ENCODE measurements around the gene RNPS1. TPM values are rescaled to one million over a fixed set of nuclear protein-coding genes. Genes with fewer than 3 reads are reported as not detected.

RNPS1 gene
- total and polyA plus RNA-seq, 9 of the 15 experiments (the other 6 are each of a cell fraction or from before 2014, with no cell fraction given), result 44.9 to 338 (median 202) TPM

GRCh38 chr16:2228161-2228824 is 39.6 kb downstream of the RNPS1 start:
- no peak for FAIRE-seq
- ATAC-seq, result no peak
- H3K27ac ChIP-seq (ENCODE audit: extremely low read depth, low read depth, low read length), result no peak overlapping the region
- no peaks in the 10 kb centered on the region for H3K9me3 ChIP-seq (replicated peaks; ENCODE audit: control insufficient read depth, insufficient read depth, low read depth, low read length)
- peaks cover 11% of the 10 kb centered on the region for H4K20me1 ChIP-seq (replicated peaks; ENCODE audit: control insufficient read depth, insufficient read depth, low read length)
- BruUV-seq (replicated peaks), result no TSS peak
- TF ChIP-seq RBFOX2 (IDR thresholded peaks at IDR 0.05; ENCODE audit: low read depth, low read length), result peak; percentile 56
- no peak for TF ChIP-seq SMAD1 (IDR thresholded peaks at IDR 0.05; ENCODE audit: low read depth, low read length, partially characterized antibody)
- peaks cover 81% of the 10 kb centered on the region; the same call in 1 of the 3 replicates for H3K36me3 ChIP-seq (ENCODE audit: control insufficient read depth, insufficient read depth, low read length)
- peaks cover 53% of the 10 kb centered on the region for H3K79me2 ChIP-seq (ENCODE audit: control insufficient read depth, insufficient read depth, low read length)
- intact Hi-C loops (cut with micrococcal nuclease), result no loop called here
- no peak overlapping the region for H2AFZ ChIP-seq (ENCODE audit: low read depth, low read length)
- H3K4me3 ChIP-seq, result no peak overlapping the region
- no peaks in the 10 kb centered on the region for H3K27me3 ChIP-seq (ENCODE audit: control insufficient read depth in 2 of 2, insufficient read depth in 2 of 2, low read length in 2 of 2)
- in situ Hi-C loops (cut with MboI), result no loop called here
- H3K9ac ChIP-seq (ENCODE audit: insufficient read depth in 1 of 2, low read depth in 2 of 2, low read length in 2 of 2), result peak overlapping the region in 1 of 2 experiments; percentile 40; a peak in 1 of 4 replicates
- H3K4me1 ChIP-seq (replicated peaks in 1 of 2; ENCODE audit: control insufficient read depth in 2 of 2, insufficient read depth in 2 of 2, low read length in 2 of 2), result peaks cover 6 to 61% of the 10 kb centered on the region in 2 experiments; a peak in 3 of 5 replicates
- no peaks in the 10 kb centered on the region for H3K9me1 ChIP-seq (ENCODE audit: control insufficient read depth, insufficient read depth, low read length)
- no peak overlapping the region for H3K4me2 ChIP-seq (ENCODE audit: insufficient read depth, low read length)
- ChIA-PET CTCF (ENCODE audit: low intra/inter-chr PET ratio) (no interaction called here), POLR2A (interaction anchor here (1.4 to 3.5 kb wide), 2 partner anchors 13 to 19 kb away, joined by 3 to 12 read pairs; partner anchors contain the start of gene PGP)
- DNase-seq (ENCODE audit: extremely low read depth in 1 of 4, low spot score in 3 of 4), result no peak
- 89% methylated on average over 17 of the region's 25 CpGs for WGBS (ENCODE audit: insufficient coverage, low coverage, missing lambda C conversion rate)

GRCh38 chr16:2226918-2227317 is 41.0 kb downstream of the RNPS1 start:
- no peak overlapping the region for H2AFZ ChIP-seq (ENCODE audit: low read depth, low read length)
- intact Hi-C loops (cut with micrococcal nuclease) (no loop called here), in situ Hi-C loops (cut with MboI) (no loop called here)
- H3K27ac ChIP-seq (ENCODE audit: extremely low read depth, low read depth, low read length), result no peak overlapping the region; the same call in 2 of the 3 replicates
- peaks cover 53% of the 10 kb centered on the region for H3K79me2 ChIP-seq (ENCODE audit: control insufficient read depth, insufficient read depth, low read length)
- ATAC-seq (no peak), DNase-seq (ENCODE audit: extremely low read depth in 1 of 4, low spot score in 3 of 4) (no peak), FAIRE-seq (no peak)
- BruUV-seq (replicated peaks), result no TSS peak
- peaks cover 11% of the 10 kb centered on the region for H4K20me1 ChIP-seq (replicated peaks; ENCODE audit: control insufficient read depth, insufficient read depth, low read length)
- no peak overlapping the region for H3K4me2 ChIP-seq (ENCODE audit: insufficient read depth, low read length)
- no peak overlapping the region for H3K4me3 ChIP-seq
- ChIA-PET POLR2A (interaction anchor here (0.8 to 3.7 kb wide), 6 partner anchors 8 to 25 kb away, joined by 3 to 20 read pairs (median 4); partner anchors contain the start of genes DNASE1L2, ECI1 and PGP), CTCF (ENCODE audit: low intra/inter-chr PET ratio) (no interaction called here)
- no peaks in the 10 kb centered on the region for H3K9me3 ChIP-seq (replicated peaks; ENCODE audit: control insufficient read depth, insufficient read depth, low read depth, low read length)
- 93% methylated on average over 6 of the region's 6 CpGs for WGBS (ENCODE audit: insufficient coverage, low coverage, missing lambda C conversion rate)
- no peaks in the 10 kb centered on the region for H3K27me3 ChIP-seq (ENCODE audit: control insufficient read depth in 2 of 2, insufficient read depth in 2 of 2, low read length in 2 of 2)
- no peaks in the 10 kb centered on the region for H3K9me1 ChIP-seq (ENCODE audit: control insufficient read depth, insufficient read depth, low read length)
- peak overlapping the region in 1 of 2 experiments; percentile 84; a peak in 1 of 4 replicates for H3K9ac ChIP-seq (ENCODE audit: insufficient read depth in 1 of 2, low read depth in 2 of 2, low read length in 2 of 2)
- peaks cover 9 to 66% of the 10 kb centered on the region in 2 experiments; a peak in 3 of 5 replicates for H3K4me1 ChIP-seq (replicated peaks in 1 of 2; ENCODE audit: control insufficient read depth in 2 of 2, insufficient read depth in 2 of 2, low read length in 2 of 2)
- H3K36me3 ChIP-seq (ENCODE audit: control insufficient read depth, insufficient read depth, low read length), result peaks cover 67% of the 10 kb centered on the region; the same call in 1 of the 3 replicates
- TF ChIP-seq RBM15 (IDR thresholded peaks at IDR 0.05; ENCODE audit: insufficient read depth, low read length), result no peak
- TF ChIP-seq MCM3 (IDR thresholded peaks at IDR 0.05), result no peak
- no peak for TF ChIP-seq NELFE (IDR thresholded peaks at IDR 0.05; ENCODE audit: insufficient read depth, insufficient read length)
- TF ChIP-seq BRD9 (IDR thresholded peaks at IDR 0.05; ENCODE audit: low read depth, partially characterized antibody), result no peak
- no peak for TF ChIP-seq ZNF695 (CRISPR knock-in tag; IDR thresholded peaks at IDR 0.05)
- TF ChIP-seq, protein P1, sequence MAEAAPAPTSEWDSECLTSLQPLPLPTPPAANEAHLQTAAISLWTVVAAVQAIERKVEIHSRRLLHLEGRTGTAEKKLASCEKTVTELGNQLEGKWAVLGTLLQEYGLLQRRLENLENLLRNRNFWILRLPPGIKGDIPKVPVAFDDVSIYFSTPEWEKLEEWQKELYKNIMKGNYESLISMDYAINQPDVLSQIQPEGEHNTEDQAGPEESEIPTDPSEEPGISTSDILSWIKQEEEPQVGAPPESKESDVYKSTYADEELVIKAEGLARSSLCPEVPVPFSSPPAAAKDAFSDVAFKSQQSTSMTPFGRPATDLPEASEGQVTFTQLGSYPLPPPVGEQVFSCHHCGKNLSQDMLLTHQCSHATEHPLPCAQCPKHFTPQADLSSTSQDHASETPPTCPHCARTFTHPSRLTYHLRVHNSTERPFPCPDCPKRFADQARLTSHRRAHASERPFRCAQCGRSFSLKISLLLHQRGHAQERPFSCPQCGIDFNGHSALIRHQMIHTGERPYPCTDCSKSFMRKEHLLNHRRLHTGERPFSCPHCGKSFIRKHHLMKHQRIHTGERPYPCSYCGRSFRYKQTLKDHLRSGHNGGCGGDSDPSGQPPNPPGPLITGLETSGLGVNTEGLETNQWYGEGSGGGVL (CRISPR knock-in tag; IDR thresholded peaks at IDR 0.05), result no peak
- no peak for TF ChIP-seq MIER1 (IDR thresholded peaks at IDR 0.05; ENCODE audit: low read depth)
- TF ChIP-seq ZNF830 (CRISPR knock-in tag; IDR thresholded peaks at IDR 0.05), result no peak
- TF ChIP-seq KLF16 (IDR thresholded peaks at IDR 0.05), result no peak
- no peak for TF ChIP-seq ATF6 (CRISPR knock-in tag; IDR thresholded peaks at IDR 0.05)

All from K562 (cell line).